Measurements from ENCODE around the gene POLD4.
A peak's percentile ranks its signal among the peaks of the same experiment; 100 is the strongest.

Gene POLD4

DNA sequence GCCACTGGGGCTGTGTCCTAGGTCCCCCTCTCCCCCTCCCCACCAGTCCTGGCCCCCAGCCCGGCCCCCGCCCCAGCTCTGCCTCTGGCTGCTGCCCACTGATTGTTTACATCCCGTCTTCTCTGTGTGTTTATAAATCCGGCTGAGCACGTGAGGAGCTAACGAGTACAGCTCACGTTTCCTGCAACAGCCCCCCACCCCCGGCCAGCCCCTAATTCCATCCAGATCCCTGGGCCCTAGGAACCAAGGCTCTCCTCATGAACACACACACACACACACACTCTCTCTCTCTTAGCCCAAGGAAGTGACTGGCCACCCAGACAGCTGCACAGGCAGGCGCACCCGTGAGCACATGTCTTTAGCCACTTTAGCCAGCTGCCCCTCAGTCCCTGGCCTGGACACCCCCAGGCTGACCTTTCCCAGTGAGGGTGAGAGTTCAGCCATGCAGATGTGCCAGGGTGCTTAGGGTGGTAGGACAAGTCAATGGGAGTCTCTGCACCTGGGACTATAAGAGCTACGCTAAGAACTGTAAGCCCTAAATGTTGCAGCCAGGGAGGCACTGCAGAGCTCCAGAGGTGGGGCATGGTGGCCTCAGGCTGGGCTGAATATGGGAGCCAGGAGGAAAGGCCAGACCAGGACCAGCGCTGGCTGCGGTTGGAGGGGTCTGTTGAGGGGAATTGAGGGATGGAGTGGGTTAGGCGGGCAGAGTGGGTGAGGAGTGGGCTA lies 17.2 kb upstream of the POLD4 start:
- TF ChIP-seq, protein P1, sequence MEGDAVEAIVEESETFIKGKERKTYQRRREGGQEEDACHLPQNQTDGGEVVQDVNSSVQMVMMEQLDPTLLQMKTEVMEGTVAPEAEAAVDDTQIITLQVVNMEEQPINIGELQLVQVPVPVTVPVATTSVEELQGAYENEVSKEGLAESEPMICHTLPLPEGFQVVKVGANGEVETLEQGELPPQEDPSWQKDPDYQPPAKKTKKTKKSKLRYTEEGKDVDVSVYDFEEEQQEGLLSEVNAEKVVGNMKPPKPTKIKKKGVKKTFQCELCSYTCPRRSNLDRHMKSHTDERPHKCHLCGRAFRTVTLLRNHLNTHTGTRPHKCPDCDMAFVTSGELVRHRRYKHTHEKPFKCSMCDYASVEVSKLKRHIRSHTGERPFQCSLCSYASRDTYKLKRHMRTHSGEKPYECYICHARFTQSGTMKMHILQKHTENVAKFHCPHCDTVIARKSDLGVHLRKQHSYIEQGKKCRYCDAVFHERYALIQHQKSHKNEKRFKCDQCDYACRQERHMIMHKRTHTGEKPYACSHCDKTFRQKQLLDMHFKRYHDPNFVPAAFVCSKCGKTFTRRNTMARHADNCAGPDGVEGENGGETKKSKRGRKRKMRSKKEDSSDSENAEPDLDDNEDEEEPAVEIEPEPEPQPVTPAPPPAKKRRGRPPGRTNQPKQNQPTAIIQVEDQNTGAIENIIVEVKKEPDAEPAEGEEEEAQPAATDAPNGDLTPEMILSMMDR (IDR thresholded peaks at IDR 0.05; ENCODE audit: low read depth, low read length, missing control alignments): no peak
- DNase-seq (ENCODE audit: extremely low read depth, low read depth): no peak
- H3K4me3 ChIP-seq (replicated peaks; ENCODE audit: low read depth, low read length): peak overlapping the region; percentile 59

DNA sequence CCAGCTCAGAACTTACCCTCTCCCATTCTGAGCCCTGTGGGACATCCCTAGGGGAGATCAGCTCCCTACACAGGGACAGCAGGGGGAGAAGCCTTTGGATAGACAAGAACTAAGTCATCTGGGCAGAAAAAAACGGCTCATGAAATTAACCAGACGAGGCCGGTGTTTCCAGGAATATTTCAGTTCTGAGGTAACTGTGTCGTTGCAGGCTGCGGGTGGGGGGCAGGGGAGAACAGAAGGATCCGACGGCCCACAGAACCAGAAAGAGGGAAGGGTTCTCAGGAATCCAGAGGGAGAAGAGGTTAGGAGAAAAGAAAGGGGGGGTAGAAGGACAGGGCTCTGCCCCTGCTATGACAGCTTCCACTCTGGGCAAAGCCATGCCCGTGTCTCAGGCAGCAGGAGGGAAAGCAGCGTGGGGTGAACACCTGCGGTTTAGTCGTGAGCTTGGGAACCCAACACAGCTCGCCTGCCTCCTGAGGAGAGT lies 16.5 kb upstream of the POLD4 start:
- no peak for DNase-seq (ENCODE audit: extremely low read depth, low read depth)
- no peak overlapping the region for H3K4me3 ChIP-seq (replicated peaks; ENCODE audit: low read depth, low read length)

DNA sequence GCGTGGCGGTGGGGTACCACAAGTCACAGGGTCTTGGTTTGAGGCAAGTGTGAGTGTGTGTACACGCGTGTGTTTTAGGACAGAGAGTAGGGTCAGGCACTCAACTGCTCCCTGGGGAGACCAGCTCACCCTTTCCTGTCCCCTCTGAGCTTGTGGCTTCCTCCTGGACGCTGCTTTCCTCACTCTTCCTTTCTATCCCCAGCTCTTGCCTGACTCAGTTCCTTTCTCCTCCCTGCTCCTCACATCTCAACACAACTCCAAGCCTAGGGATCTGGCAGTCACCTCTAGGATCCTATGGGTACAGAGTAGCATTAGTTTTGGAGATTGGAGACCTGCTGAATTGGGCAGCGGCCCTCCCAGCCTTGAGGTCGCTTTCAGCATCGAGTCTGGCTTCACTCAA lies 15.9 kb upstream of the POLD4 start:
- DNase-seq (ENCODE audit: extremely low read depth, low read depth): no peak
- TF ChIP-seq, protein P1 (IDR thresholded peaks at IDR 0.05; ENCODE audit: low read depth, low read length, missing control alignments): no peak
- H3K4me3 ChIP-seq (replicated peaks; ENCODE audit: low read depth, low read length): no peak overlapping the region

More for the DNA sequence above, 16.5 kb upstream of the POLD4 start:
- TF ChIP-seq, protein P1 (IDR thresholded peaks at IDR 0.05; ENCODE audit: low read depth, low read length, missing control alignments): no peak

DNA sequence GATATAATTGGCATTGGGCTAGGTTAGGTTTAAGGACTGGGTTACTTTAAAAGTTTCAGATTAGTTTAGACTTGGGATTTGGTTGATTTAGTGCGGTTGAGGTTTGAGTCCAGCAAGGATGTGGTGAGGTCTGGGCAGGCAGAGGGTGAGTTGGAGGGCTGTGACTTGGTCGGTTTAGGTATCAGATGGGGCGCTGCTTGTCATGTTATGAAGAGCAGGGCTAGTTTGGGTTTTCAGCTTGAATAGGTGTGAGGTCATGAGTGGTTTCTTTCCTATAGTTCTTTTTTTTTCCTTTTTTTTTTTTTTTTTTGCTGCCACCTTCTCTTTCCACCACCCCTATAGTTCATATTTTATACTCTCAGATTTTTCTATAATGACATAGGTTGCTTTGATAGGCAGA lies 15.3 kb upstream of the POLD4 start:
- TF ChIP-seq, protein P1 (IDR thresholded peaks at IDR 0.05; ENCODE audit: low read depth, low read length, missing control alignments): no peak
- no peak for DNase-seq (ENCODE audit: extremely low read depth, low read depth)
- H3K4me3 ChIP-seq (replicated peaks; ENCODE audit: low read depth, low read length): no peak overlapping the region

DNA sequence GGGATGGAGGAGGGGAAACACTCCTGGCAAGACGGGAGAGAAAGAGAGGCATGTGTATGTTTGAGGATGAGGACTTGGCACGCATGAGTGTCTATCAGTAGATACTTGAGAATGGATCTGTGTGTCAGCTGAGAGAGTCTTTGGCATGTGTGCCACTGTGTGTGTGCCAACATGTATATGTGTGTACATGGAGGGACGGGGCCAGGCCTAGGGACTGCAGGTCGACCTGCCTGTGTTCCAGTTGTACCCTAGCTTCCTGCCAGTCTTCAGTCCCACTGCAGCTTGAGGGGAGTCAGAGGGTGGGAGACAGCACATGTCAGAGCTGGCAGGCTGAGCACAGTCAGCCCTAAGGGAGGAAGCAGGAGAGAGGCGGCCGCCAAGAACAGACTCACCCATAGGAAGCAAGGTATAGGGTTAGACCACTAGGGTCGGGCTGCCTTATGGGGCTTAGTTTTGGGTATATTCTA lies 14.4 kb upstream of the POLD4 start:
- DNase-seq (ENCODE audit: extremely low read depth, low read depth): no peak
- TF ChIP-seq, protein P1 (IDR thresholded peaks at IDR 0.05; ENCODE audit: low read depth, low read length, missing control alignments): no peak
- no peak overlapping the region for H3K4me3 ChIP-seq (replicated peaks; ENCODE audit: low read depth, low read length)

DNA sequence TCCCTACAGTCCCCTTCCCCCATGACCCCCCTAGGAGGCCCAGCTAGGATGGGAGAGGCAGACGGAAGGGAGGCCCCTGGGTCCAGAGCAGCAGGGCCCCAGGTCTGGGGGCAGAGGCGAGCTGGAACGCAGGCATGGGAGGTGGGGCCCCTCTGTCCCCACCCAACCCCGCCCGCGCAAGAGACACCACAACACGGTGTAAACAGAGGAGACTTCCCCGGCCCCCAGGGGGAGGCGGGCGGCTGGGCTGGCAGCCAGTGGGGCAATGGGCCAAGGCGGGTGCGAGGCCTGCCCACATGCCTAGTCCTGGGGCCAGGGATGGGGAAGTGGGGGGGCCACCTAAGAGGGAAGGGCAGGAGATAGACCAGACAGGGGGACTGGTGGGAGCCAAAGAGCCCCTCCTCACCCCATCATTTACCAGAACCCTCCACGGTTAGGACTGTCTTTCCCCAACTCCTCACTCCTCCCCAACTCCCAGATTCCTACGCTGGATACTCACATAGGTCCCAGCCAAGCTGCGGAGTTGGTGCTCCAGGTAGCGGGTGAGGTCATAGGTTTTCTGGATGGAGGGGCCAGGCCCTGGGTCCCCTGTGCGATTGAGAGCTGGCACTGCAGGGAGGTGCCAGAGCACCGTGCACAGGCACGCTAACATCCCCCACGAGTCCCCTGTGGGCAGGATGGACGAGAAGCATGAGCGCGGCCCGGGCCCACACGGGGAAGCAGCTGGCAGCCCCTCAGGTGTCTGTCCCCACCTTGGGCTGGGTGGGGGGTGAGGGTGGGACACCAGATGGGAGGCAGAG lies 13.8 kb upstream of the POLD4 start:
- no peak overlapping the region for H3K4me3 ChIP-seq (replicated peaks; ENCODE audit: low read depth, low read length)
- TF ChIP-seq, protein P1 (IDR thresholded peaks at IDR 0.05; ENCODE audit: low read depth, low read length, missing control alignments): no peak
- DNase-seq (ENCODE audit: extremely low read depth, low read depth): no peak

Data from HFF-Myc (cell line).